Stimulated activated CD8-positive, alpha-beta memory T cell treated with anti-CD3 and anti-CD28 coated beads, Interleukin-4, amount 100 ng/mL, for 48 hours (primary cell): ENCODE data around the gene TEX261.
"Not testable (repeated sequence)": the region's sequence is repeated elsewhere in the genome, so short reads cannot be mapped to it uniquely, and the experiment has no call there.

ENCODE experiments used
- DNase-seq: peaks from one replicate; pipeline ENCODE4 v3.0.0-alpha.2; 2020

The TEX261 gene

GRCh38 chr2:70994699-70995425, at the start of gene TEX261:
Gene TEX261 (minus strand): TSS chr2:70994873. CDS start chr2:70994757, 116 bp downstream.
- DNase-seq, result peak; percentile 94

DNA sequence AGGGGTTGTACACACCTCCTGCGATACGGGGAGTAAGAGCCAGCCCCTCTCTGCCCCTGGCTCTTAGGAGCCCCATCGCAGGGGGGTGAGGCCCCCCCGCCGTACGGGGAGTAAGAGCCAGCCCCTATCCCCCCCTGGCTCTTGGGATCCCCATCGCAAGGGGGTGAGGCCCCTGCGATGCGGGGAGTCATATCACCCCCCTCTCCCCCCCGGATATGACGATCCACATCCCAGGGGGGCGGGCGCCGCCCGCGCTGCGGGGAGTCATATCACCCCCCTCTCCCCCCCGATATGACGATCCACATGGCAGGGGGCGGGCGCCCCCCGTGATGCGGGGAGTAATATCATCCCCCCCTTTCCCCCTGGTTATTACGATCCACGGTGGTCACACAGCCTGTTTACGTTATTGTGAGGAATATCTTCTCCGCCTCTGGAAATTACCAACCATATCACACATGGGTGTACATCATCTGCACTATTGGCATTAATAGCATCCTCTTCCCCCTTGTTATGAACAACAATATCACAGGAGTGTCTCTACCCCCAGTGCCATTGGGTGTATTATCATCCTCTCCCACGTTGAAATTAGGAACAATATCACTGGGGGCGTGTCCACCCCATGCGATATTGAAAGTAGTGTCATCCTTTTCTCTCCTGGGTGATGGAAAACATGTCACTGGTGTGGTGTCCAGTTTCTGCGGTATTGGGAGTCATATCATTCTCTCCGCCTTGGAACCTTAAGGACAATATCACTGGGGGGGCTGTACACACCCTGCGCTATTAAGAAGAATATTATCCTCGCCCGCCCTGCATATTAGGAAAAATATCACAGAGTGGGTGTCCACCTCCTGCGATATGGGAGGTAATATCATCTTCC, 49.1 kb upstream of the TEX261 start:
- DNase-seq, result no peak

- no peak for DNase-seq
Measured at GRCh38 chr2:71042287-71042686, 47.6 kb upstream of the TEX261 start.

- not testable (repeated sequence) for DNase-seq
Measured at GRCh38 chr2:71036296-71036695, 41.6 kb upstream of the TEX261 start.

DNA sequence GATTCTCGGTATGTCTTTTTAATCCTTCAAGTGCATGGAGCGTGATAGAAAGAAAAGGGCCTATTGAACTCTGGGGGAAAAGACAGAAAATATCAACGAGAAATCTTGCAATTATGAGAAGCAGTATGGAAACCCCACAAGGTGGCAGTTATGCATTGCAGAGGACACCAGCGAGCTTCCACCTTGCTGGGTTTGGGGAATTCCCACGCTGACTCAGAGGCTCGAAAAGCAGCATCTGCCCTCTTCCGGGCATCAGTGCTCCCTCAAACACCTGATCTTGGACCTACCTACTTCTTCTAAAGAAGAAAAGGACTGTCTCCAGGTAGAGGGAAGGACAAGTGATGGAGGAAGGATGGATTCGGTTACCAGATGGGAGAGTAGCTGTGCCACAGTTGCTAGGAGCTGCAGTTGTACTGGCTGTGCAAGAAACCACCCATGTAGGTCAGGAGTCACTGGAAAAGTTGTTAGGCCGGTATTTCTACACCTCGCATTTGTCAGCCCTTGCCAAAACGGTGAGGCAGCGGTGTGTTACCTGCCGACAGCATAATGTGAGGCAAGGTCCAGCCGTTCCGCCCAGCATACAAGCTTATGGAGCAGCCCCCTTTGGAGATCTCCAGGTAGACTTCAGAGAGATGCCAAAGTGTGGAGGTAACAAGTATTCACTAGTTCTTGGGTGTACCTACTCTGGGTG, 29.0 kb upstream of the TEX261 start:
- DNase-seq, result peak; percentile 75

GRCh38 chr2:71021394-71021793, 26.7 kb upstream of the TEX261 start:
- not testable (repeated sequence) for DNase-seq

DNA sequence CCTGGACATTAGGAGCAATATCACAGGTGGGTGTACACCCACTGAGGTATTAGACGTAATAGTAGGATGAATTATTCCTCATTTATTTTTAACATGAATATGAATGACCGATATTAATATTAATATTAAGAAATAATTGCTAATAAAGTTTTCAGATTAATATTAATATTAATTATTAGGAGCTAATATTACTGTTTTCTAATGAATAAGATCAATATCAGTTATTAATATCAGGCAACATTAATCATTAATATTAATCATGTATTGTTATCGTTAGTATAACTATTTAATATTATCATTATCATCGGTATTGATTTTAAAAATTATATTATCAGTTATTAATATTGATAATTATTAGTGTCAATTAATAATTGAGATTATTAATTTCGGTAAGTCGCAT, 25.3 kb upstream of the TEX261 start:
- DNase-seq, result not testable (repeated sequence)

DNA sequence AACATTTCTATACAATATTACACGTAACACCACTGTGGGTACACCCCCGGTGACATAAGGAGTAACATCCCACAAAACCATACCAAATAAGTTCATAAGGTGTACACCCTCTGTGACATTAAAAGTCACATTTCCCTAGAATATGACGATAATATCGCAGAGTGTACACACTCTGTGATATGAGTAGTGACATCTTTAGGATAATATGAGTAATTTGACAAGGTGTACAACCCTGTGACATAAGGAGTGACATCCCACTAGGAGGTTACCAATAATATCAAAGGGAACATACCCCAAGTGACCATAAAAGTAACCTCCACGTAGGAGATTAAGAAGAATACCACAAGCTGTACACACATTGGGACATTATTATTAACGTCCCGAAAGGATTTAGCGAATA, 24.0 kb upstream of the TEX261 start:
- DNase-seq, result no peak

DNA sequence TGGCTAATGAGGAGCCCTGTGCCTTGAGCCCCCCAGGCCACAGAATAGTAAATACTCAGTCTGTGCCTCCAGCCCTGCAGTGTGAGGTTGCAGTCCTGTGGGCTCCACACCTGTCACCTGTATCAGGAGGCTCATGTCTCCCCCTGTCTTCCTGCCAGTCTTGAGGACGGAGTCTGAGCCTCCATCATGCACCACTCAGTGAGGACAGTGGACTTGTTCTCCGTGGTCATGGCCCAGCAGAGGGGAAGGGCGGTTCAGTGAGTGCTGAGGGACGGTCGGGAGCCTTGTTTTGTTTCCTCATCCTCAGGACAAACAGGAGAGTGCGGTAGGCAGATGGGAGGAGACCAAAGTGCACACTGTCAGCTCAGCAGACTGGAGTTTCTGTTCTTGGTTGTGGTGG, 17.1 kb upstream of the TEX261 start:
- DNase-seq, result not testable (repeated sequence)

- DNase-seq, result no peak
Measured at GRCh38 chr2:71008342-71008741, 13.7 kb upstream of the TEX261 start.

GRCh38 chr2:71006955-71007799, 12.5 kb upstream of the TEX261 start:
- no peak for DNase-seq

- DNase-seq, result no peak
Measured at GRCh38 chr2:71006323-71006722, 11.7 kb upstream of the TEX261 start.

DNA sequence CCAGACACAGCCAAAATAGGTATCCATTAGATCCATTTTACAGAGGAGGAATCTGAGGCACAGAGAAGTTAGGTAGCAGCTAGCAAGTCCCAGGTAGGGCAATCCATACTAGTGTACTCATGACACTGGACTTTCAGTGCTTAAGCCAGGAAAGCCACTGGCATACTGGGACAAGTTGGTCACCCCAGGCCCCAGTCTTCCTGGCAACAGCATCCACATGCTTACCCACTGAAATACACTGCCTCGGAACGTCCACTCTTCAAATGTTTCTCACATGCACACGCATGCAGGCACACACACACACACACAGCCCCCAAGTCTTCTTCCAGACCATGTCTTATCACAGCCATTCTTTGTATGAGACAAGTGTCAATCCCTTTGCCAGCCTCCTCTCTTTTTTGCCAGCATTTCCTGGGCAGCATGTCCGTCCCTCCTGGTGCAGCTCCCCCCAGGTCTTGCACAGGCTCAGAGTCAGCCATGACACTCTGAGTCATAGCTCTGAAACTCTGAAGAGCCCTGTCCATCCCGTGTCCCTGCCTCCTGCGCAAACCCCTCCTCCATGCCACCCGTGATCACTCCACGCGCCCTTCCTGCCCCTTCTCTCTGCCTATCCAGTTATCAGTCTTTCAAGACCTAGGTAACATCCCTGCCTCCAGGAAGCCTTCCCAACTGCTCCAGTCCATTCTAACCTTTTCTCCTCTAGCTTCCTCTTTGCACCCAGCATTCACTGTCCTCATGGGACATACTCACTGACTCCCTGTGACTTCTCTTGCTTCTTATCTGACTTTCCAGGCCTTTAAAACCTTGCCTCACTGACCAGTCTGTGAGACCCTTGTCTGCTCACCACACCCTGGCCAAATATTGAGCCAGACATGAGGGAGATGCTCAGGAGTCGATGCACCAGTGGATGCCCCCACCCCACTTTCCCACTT, 10.9 kb upstream of the TEX261 start:
- DNase-seq, result no peak

- DNase-seq, result no peak
Measured at GRCh38 chr2:71004857-71005256, 10.2 kb upstream of the TEX261 start.

DNA sequence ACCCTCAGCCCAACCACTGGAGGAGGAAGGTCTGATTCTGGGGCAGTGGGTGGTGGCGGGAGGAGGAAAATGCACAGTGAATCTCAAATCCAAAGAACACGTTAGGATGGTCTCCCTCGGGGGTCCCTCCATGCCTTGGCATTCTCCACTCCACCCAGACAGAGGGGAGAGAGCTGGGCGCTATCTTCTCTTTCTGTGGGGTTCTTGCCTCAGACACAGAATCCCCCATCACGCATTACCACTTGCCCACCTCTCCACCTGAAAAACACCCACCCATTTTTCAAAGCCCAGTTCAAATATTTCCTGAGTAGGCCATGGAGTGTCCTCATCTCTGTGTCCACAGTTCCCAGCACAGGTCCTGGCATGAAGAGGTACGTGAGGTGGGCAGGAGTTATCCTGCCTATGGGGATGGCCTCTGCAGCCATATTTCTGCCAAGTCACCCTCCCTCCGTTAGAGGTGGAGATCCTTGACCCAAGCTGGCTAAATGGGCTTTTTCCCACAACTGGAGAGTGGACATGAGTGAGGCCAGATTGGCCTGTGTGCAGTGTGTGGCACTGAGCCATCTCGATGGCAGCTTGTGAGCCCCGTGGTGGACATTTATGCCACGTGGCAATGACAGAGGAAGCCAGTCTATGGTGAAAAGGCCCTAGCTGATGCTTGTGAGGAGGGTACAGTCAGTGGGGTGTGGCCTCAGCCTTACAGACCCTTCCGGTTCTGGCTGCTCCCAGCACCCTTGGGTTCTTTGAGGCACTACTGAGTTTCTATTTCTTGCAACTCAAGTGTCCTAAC, 9.5 kb upstream of the TEX261 start:
- DNase-seq, result no peak

- no peak for DNase-seq
Measured at GRCh38 chr2:71003396-71003795, 8.7 kb upstream of the TEX261 start.

- DNase-seq, result no peak
Measured at GRCh38 chr2:71001981-71002570, 7.4 kb upstream of the TEX261 start.

- DNase-seq, result no peak
Measured at GRCh38 chr2:71001592-71001927, 6.9 kb upstream of the TEX261 start.

GRCh38 chr2:71000780-71001591, 6.3 kb upstream of the TEX261 start:
- peak; percentile 87 for DNase-seq
